WTC11 (cell line): ENCODE results near the gene MEIS3. TPM values are rescaled to one million over a fixed set of nuclear protein-coding genes. Genes with fewer than 3 reads are reported as not detected.

Experiments
- ATAC-seq: fragments of 200-7000 bp; cut with Tn5 transposase; 2 replicates; pipeline ENCODE4 v1.10.0; 2021; ENCODE audit warnings: mild to moderate bottlenecking, moderate library complexity
- CTCF ChIA-PET: fragments of 300-600 bp; sonication (Branson Sonifier 250); formaldehyde crosslinking; loops from one replicate; lab custom pipeline; 2021; ENCODE audit warnings: antibody characterized with exemption; lab: Charles Lee
- POLR2A ChIA-PET: fragments of 350-600 bp; sonication (Branson Sonifier 250); formaldehyde crosslinking; loops from one replicate; lab custom pipeline; 2021; ENCODE audit warnings: antibody characterized with exemption; lab: Charles Lee
- DNase-seq: peaks from one replicate; pipeline ENCODE4 v3.0.0; 2021; ENCODE audit warnings: low spot score
- H3K27ac Mint-ChIP-seq: 2 replicates; pipeline ENCODE4 v1.8.0; 2021; ENCODE audit warnings: mixed read lengths
- H3K27me3 Mint-ChIP-seq: 2 replicates; pipeline ENCODE4 v1.8.0; 2021; ENCODE audit warnings: low read depth, mild to moderate bottlenecking, moderate library complexity, mixed read lengths
- H3K36me3 Mint-ChIP-seq: 2 replicates; pipeline ENCODE4 v1.8.0; 2021; ENCODE audit warnings: mixed read lengths
- H3K4me1 Mint-ChIP-seq: 2 replicates; pipeline ENCODE4 v1.8.0; 2022; ENCODE audit warnings: mixed read lengths
- H3K4me3 Mint-ChIP-seq: 2 replicates; pipeline ENCODE4 v1.8.0; 2021; ENCODE audit warnings: mild to moderate bottlenecking, moderate library complexity, mixed read lengths
- H3K9me3 Mint-ChIP-seq: 2 replicates; pipeline ENCODE4 v1.8.0; 2021; ENCODE audit warnings: mixed read lengths
- AFF4 ChIP-seq: sonication (generic); formaldehyde crosslinking; IDR thresholded peaks from 2 replicates; pipeline ENCODE4 v1.8.1; 2023; ENCODE audit warnings: mild to moderate bottlenecking, missing genetic modification reagents, borderline replicate concordance
- ATF3 ChIP-seq: sonication (generic); formaldehyde crosslinking; conservative IDR thresholded peaks from 2 replicates; pipeline ENCODE4 v1.8.1; 2022; ENCODE audit warnings: mild to moderate bottlenecking, missing genetic modification reagents
- ATF6 ChIP-seq: sonication (generic); formaldehyde crosslinking; IDR thresholded peaks from 2 replicates; pipeline ENCODE4 v1.8.1; 2023; ENCODE audit warnings: mild to moderate bottlenecking, missing genetic modification reagents
- GTF2I ChIP-seq: fragments of 250-450 bp; sonication (Bioruptor Pico); conservative IDR thresholded peaks from 2 replicates; pipeline ENCODE4 v1.4.0; 2021; ENCODE audit warnings: mild to moderate bottlenecking
- JUN ChIP-seq: sonication (generic); formaldehyde crosslinking; IDR thresholded peaks from 2 replicates; pipeline ENCODE4 v1.8.0; 2023; ENCODE audit warnings: mild to moderate bottlenecking, missing genetic modification reagents
- KAT7 ChIP-seq: sonication (generic); formaldehyde crosslinking; IDR thresholded peaks from 2 replicates; pipeline ENCODE4 v1.8.1; 2023; ENCODE audit warnings: missing genetic modification reagents, mild to moderate bottlenecking, borderline replicate concordance
- PRDM15 ChIP-seq: sonication (generic); formaldehyde crosslinking; IDR thresholded peaks from 2 replicates; pipeline ENCODE4 v1.8.0; 2022; ENCODE audit warnings: missing genetic modification reagents
- RELA ChIP-seq: sonication (generic); formaldehyde crosslinking; IDR thresholded peaks from 2 replicates; pipeline ENCODE4 v1.8.1; 2022; ENCODE audit warnings: missing genetic modification reagents, mild to moderate bottlenecking, borderline replicate concordance
- SMAD3 ChIP-seq: sonication (generic); formaldehyde crosslinking; IDR thresholded peaks from 2 replicates; pipeline ENCODE4 v1.8.0; 2022; ENCODE audit warnings: missing genetic modification reagents, mild to moderate bottlenecking, borderline replicate concordance
- total RNA-seq: library from RNA; stranded (reverse); gene quantifications from 3 replicates; pipeline ENCODE4 v1.2.3, GENCODE V29; 2021
- TF ChIP-seq, protein P1 (sequence below): sonication (generic); formaldehyde crosslinking; IDR thresholded peaks from 2 replicates; pipeline ENCODE4 v1.8.0; 2022; ENCODE audit warnings: mild to moderate bottlenecking, missing genetic modification reagents

MEIS3 gene
- total RNA-seq, 1 experiment from 2014 or later, result 38.5 TPM

- H3K4me3 Mint-ChIP-seq, result no peak overlapping the region
- peaks cover 22% of the 10 kb centered on the region for H3K4me1 Mint-ChIP-seq
- ATAC-seq (no peak), DNase-seq (no peak)
- TF ChIP-seq, protein P1, sequence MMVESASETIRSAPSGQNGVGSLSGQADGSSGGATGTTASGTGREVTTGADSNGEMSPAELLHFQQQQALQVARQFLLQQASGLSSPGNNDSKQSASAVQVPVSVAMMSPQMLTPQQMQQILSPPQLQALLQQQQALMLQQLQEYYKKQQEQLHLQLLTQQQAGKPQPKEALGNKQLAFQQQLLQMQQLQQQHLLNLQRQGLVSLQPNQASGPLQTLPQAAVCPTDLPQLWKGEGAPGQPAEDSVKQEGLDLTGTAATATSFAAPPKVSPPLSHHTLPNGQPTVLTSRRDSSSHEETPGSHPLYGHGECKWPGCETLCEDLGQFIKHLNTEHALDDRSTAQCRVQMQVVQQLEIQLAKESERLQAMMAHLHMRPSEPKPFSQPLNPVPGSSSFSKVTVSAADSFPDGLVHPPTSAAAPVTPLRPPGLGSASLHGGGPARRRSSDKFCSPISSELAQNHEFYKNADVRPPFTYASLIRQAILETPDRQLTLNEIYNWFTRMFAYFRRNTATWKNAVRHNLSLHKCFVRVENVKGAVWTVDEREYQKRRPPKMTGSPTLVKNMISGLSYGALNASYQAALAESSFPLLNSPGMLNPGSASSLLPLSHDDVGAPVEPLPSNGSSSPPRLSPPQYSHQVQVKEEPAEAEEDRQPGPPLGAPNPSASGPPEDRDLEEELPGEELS (CRISPR knock-in tag), result no peak
- TF ChIP-seq GTF2I (CRISPR knock-in tag), result 0 out of 2 replicates have a peak, but pooled peaks have one; percentile 45
- TF ChIP-seq ATF6, result no peak
- TF ChIP-seq PRDM15 (CRISPR knock-in tag), result no peak
- TF ChIP-seq RELA (CRISPR knock-in tag), result no peak
- no peak for TF ChIP-seq KAT7
- no peak for TF ChIP-seq AFF4 (CRISPR knock-in tag)
- POLR2A ChIA-PET, result interaction anchor here (0.5 to 1.2 kb wide), 4 partner anchors 9 to 250 kb away, joined by 3 to 6 read pairs (median 4); partner anchors contain the start of gene DHX34
- CTCF ChIA-PET, result interaction anchor here (0.7 to 2.2 kb wide), 41 partner anchors 9 to 424 kb away, joined by 3 to 55 read pairs (median 7); partner anchors contain the start of genes CCDC9, DHX34, EHD2 and INAFM1
- peaks cover 14% of the 10 kb centered on the region for H3K27me3 Mint-ChIP-seq
- H3K27ac Mint-ChIP-seq, result peak overlapping the region; percentile 58
- H3K9me3 Mint-ChIP-seq, result peaks cover 30% of the 10 kb centered on the region
- H3K36me3 Mint-ChIP-seq, result peaks cover 26% of the 10 kb centered on the region
Measured at GRCh38 chr19:47390533-47391488, 28.5 kb downstream of the MEIS3 start.

DNA sequence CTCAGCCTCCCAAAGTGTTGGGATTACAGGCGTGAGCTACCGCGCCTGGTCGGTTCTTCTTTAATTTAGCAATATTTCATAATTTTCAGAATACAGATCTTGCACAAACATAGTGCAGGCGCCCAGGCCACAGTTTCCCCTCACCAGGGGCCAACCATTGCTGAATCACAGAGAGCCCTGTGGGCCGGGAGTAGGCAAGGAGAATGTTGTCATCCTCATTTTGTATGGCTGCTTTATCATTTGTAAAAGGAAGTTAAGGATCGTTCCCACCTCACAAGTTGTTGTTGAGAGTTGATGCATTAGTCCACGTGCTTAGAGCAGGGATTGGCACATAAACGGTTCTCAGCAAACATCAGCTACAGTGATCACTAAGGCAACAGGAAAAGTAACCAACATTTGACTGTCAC lies 30.2 kb downstream of the MEIS3 start:
- peaks cover 25% of the 10 kb centered on the region for H3K9me3 Mint-ChIP-seq
- ATAC-seq, result no peak
- POLR2A ChIA-PET, result interaction anchor here (0.5 kb wide), 1 partner anchor 189 kb away, joined by 4 read pairs; no protein-coding TSS in a partner anchor
- TF ChIP-seq JUN (CRISPR knock-in tag) (no peak), SMAD3 (CRISPR knock-in tag) (no peak), ATF3 (no peak)
- TF ChIP-seq, all 79 proteins: peak for 0
- Mint-ChIP-seq H3K27ac (no peak overlapping the region), H3K36me3 (peaks cover 22% of the 10 kb centered on the region), H3K4me3 (no peak overlapping the region), H3K4me1 (peaks cover 23% of the 10 kb centered on the region), H3K27me3 (peaks cover 14% of the 10 kb centered on the region)
- CTCF ChIA-PET, result interaction anchor here (0.6 to 1.2 kb wide), 4 partner anchors 11 to 40 kb away, joined by 3 to 4 read pairs (median 3); partner anchors contain the start of gene DHX34
- DNase-seq, result no peak
